MM.1S (cell line): ENCODE results near the gene SUOX.

Experiments used
- DNase-seq: peaks from one replicate; pipeline ENCODE4 v3.0.0-alpha.2; 2015
- H2AFZ ChIP-seq: fragments of 300-600 bp; sonication (generic); 2 replicates; pipeline ENCODE4 v1.6.0; 2016; ENCODE audit warnings: antibody characterized with exemption, low read length
- H3F3A ChIP-seq: fragments of 300-600 bp; sonication (generic); 2 replicates; pipeline ENCODE4 v1.6.1; 2016; ENCODE audit warnings: mild to moderate bottlenecking, antibody characterized with exemption, low read length, moderate library complexity, mixed read lengths; ENCODE audit not compliant: insufficient read depth
- H3K27ac ChIP-seq: fragments of 300-600 bp; sonication (generic); 2 replicates; pipeline ENCODE4 v1.5.1; 2016; ENCODE audit warnings: mild to moderate bottlenecking, low read length
- H3K27me3 ChIP-seq: fragments of 300-600 bp; sonication (generic); replicated peaks from 2 replicates; pipeline ENCODE4 v1.6.0; 2016; ENCODE audit warnings: low read length; ENCODE audit not compliant: insufficient read depth
- H3K36me3 ChIP-seq: fragments of 300-600 bp; sonication (generic); replicated peaks from 2 replicates; pipeline ENCODE4 v1.6.1; 2016; ENCODE audit warnings: mild to moderate bottlenecking, low read length, mixed read lengths; ENCODE audit not compliant: insufficient read depth
- H3K4me1 ChIP-seq: fragments of 300-600 bp; sonication (generic); 2 replicates; pipeline ENCODE4 v1.6.1; 2016; ENCODE audit warnings: low read length, mixed read lengths
- H3K4me2 ChIP-seq: fragments of 300-600 bp; sonication (generic); 2 replicates; pipeline ENCODE4 v1.6.0; 2016; ENCODE audit warnings: low read depth, low read length
- H3K4me3 ChIP-seq: fragments of 300-600 bp; sonication (generic); 2 replicates; pipeline ENCODE4 v1.5.1; 2016; ENCODE audit warnings: low read length, mixed read lengths
- H3K79me2 ChIP-seq: fragments of 300-600 bp; sonication (generic); 2 replicates; pipeline ENCODE4 v1.6.1; 2016; ENCODE audit warnings: mixed run types, low read length, mixed read lengths
- H3K9ac ChIP-seq: fragments of 300-600 bp; sonication (generic); 2 replicates; pipeline ENCODE4 v1.6.1; 2016; ENCODE audit warnings: low read length, mixed read lengths
- H3K9me2 ChIP-seq: fragments of 300-600 bp; sonication (generic); replicated peaks from 2 replicates; pipeline ENCODE4 v1.6.1; 2016; ENCODE audit warnings: mild to moderate bottlenecking, low read length, mixed read lengths; ENCODE audit not compliant: insufficient read depth
- H3K9me3 ChIP-seq: fragments of 300-600 bp; sonication (generic); replicated peaks from 2 replicates; pipeline ENCODE4 v1.6.1; 2016; ENCODE audit warnings: mild to moderate bottlenecking, low read length, mixed read lengths; ENCODE audit not compliant: insufficient read depth
- H4K20me1 ChIP-seq: fragments of 300-600 bp; sonication (generic); 2 replicates; pipeline ENCODE4 v1.6.1; 2016; ENCODE audit warnings: mild to moderate bottlenecking, low read length, moderate library complexity, mixed read lengths; ENCODE audit not compliant: insufficient read depth
- EZH2 ChIP-seq: fragments of 300-600 bp; sonication (generic); optimal IDR thresholded peaks from 2 replicates; pipeline ENCODE3; 2017; ENCODE audit warnings: low read depth, mild to moderate bottlenecking, antibody characterized with exemption, low read length, mixed read lengths
- EZH2phosphoT487 ChIP-seq: fragments of 300-600 bp; sonication (generic); IDR thresholded peaks from 2 replicates; pipeline ENCODE4 v1.6.1; 2018; ENCODE audit warnings: antibody characterized with exemption, low read length
- TF ChIP-seq, protein P1 (sequence below): fragments of 300-600 bp; sonication (generic); IDR thresholded peaks from 2 replicates; pipeline ENCODE4 v1.5.1; 2016; ENCODE audit warnings: antibody characterized with exemption, low read length, mixed read lengths

SUOX gene

DNA sequence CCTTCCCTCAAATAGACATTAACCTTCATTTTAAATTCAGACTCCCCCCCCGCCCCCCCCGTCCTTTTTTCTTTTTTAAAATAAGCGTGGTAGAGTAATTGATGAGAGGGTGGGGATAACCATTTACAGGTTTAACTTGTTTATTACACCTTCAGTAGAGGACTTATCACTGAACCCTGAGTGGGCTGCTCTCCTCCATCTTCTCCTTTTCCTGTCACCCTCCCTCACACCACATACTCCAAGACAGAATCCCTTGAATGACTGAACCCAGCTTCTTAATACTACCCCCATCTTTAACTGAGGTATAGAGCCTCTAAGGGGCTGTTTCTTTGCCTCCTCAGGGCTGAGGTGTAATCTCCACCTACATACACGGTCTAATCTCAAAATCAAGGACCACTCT lies 20.1 kb downstream of the SUOX start:
- Histone ChIP-seq H3K27ac (no peak overlapping the region), H3K9me3 (no peaks in the 10 kb centered on the region)

DNA sequence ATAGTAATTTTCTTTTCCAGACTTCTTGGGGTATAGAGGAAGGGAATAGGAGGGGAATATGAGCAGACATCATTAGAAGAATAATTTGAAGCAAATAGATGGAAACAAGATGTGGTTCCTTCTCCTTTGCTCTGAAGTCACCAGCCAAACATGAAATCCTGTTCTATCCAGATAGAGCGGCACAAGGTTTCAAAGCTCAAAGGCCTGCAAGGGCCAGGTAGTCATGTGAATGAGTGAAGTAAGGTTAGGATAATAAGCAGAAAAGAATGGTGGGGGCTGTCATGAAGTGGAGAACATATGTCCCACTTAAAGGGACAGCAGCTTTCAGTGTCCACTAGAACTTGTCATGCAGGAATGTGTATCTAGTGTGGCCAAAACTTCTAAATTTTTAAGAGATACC lies 21.3 kb downstream of the SUOX start:
- no peaks in the 10 kb centered on the region for H3F3A ChIP-seq
- no peak overlapping the region for H3K9ac ChIP-seq
- H3K4me2 ChIP-seq = no peak overlapping the region
- no peaks in the 10 kb centered on the region for H3K9me2 ChIP-seq
- no peak for DNase-seq
- H3K79me2 ChIP-seq = no peaks in the 10 kb centered on the region
- H3K9me3 ChIP-seq = no peaks in the 10 kb centered on the region
- no peaks in the 10 kb centered on the region for H4K20me1 ChIP-seq
- no peak overlapping the region for H2AFZ ChIP-seq
- no peak overlapping the region for H3K27ac ChIP-seq
- H3K4me1 ChIP-seq = no peaks in the 10 kb centered on the region
- no peaks in the 10 kb centered on the region for H3K27me3 ChIP-seq
- H3K4me3 ChIP-seq = no peak overlapping the region
- H3K36me3 ChIP-seq = no peaks in the 10 kb centered on the region
- TF ChIP-seq EZH2 = no peak
- TF ChIP-seq, protein P1, sequence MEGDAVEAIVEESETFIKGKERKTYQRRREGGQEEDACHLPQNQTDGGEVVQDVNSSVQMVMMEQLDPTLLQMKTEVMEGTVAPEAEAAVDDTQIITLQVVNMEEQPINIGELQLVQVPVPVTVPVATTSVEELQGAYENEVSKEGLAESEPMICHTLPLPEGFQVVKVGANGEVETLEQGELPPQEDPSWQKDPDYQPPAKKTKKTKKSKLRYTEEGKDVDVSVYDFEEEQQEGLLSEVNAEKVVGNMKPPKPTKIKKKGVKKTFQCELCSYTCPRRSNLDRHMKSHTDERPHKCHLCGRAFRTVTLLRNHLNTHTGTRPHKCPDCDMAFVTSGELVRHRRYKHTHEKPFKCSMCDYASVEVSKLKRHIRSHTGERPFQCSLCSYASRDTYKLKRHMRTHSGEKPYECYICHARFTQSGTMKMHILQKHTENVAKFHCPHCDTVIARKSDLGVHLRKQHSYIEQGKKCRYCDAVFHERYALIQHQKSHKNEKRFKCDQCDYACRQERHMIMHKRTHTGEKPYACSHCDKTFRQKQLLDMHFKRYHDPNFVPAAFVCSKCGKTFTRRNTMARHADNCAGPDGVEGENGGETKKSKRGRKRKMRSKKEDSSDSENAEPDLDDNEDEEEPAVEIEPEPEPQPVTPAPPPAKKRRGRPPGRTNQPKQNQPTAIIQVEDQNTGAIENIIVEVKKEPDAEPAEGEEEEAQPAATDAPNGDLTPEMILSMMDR = no peak
- TF ChIP-seq EZH2phosphoT487 = no peak

More for the DNA sequence above, 20.1 kb downstream of the SUOX start:
- H3K4me3 ChIP-seq = no peak overlapping the region
- no peaks in the 10 kb centered on the region for H3K9me2 ChIP-seq
- H4K20me1 ChIP-seq = no peaks in the 10 kb centered on the region
- no peak overlapping the region for H3K4me2 ChIP-seq
- H3K36me3 ChIP-seq = no peaks in the 10 kb centered on the region
- TF ChIP-seq EZH2 (no peak), EZH2phosphoT487 (no peak)
- TF ChIP-seq, protein P1 = no peak
- no peak for DNase-seq
- H3K79me2 ChIP-seq = no peaks in the 10 kb centered on the region
- H3K4me1 ChIP-seq = no peaks in the 10 kb centered on the region
- no peaks in the 10 kb centered on the region for H3K27me3 ChIP-seq
- H2AFZ ChIP-seq = no peak overlapping the region
- no peaks in the 10 kb centered on the region for H3F3A ChIP-seq
- H3K9ac ChIP-seq = no peak overlapping the region

DNA sequence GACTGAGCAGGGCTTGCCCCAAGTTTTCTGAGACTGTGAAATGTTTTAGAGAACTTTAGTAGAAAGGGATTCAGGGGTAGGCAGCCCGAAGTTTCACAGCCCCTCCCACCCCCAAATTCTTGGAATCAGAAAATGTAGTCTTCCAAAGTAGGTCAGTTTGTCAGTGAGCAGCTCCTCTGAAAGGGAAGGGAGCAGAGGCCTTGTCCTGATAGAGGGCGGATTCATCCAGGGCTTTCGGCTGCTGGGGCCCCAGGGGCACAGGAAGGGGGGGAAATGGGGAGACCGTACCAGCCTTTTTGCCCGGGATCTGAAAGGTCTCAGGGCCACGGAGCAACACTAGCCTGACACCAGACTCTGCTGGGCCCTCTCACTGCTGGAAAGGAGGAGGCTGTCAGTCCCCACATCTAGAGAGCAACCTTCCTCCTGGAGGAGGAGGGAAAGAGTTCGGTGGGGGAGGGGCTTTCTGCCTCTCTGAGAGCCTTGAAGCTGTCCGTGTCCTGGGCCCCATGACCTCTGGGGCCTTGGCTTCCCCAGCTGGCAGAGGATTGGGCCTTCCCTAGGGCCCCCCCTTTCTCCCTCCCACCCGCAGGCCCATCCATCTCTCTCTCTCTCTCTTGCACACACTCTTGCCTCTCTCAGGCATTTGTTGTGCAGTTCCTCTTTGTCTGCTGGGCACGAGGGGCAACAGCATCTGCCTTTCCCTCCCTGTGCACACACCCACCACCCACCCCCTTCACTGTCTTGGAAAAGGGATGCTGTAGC lies 23.5 kb downstream of the SUOX start, which contains the start of gene IKZF4:
Gene IKZF4 (plus strand): TSS at position 621 of the 762 bp plus-strand sequence. CDS start 451 bp downstream, outside the sequence.
- Histone ChIP-seq H3K4me2 (no peak within 1 kb of the TSS), H3K4me3 (no peak within 1 kb of the TSS), H2AFZ (no peak within 1 kb of the TSS), H4K20me1 (no peaks in the 10 kb centered on the region), H3K36me3 (no peaks in the 10 kb centered on the region), H3F3A (no peaks in the 10 kb centered on the region), H3K4me1 (no peaks in the 10 kb centered on the region), H3K9ac (no peak within 1 kb of the TSS), H3K9me3 (no peaks in the 10 kb centered on the region), H3K27ac (no peak within 1 kb of the TSS), H3K79me2 (no peaks in the 10 kb centered on the region), H3K27me3 (no peaks in the 10 kb centered on the region), H3K9me2 (no peaks in the 10 kb centered on the region)
- TF ChIP-seq EZH2 = no peak
- TF ChIP-seq EZH2phosphoT487 = no peak
- TF ChIP-seq, protein P1 = no peak
- DNase-seq = no peak
